ENCODE measurements around the gene C2orf76. TPM values are rescaled to one million over a fixed set of nuclear protein-coding genes. Genes with fewer than 3 reads are reported as not detected.

Gene C2orf76
- total RNA-seq, 1 donor from 2014 or later = not detected

DNA sequence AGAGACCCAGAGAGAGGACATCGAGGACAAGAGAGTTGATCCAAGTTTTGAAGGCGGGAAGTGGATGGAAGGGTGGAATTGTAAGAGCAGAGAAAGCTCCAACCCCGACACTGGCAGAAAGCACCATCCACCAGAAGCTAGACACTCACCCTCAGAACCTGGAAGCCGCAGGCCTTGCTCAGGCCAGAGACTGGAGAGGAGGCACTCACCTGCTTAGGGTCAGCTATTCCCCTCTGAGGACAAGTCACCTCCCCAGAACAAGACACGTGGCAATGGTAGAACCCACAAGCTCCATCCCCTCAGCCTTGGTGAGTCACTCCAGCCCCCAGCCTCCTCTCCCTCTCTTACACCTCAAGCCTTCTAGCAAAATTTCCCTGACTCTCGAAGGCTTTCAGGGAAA lies 78.1 kb downstream of the C2orf76 start:
- DNase-seq (ENCODE audit: low spot score in 2 of 2) = no peak
- no peak for TF ChIP-seq CTCF (IDR thresholded peaks at IDR 0.05)
- Histone ChIP-seq H3K4me1 (no peaks in the 10 kb centered on the region), H3K9me3 (no peaks in the 10 kb centered on the region), H3K27ac (no peak overlapping the region), H3K27me3 (no peaks in the 10 kb centered on the region), H3K4me3 (no peak overlapping the region), H3K36me3 (peaks cover 0 to 4% of the 10 kb centered on the region in 2 donors)
- intact Hi-C loops (cut with DNase I) = no loop called here

- no peak overlapping the region for H3K4me3 ChIP-seq
- peaks cover 0 to 4% of the 10 kb centered on the region in 2 donors for H3K36me3 ChIP-seq
- TF ChIP-seq CTCF (IDR thresholded peaks at IDR 0.05) = no peak
- H3K4me1 ChIP-seq = no peaks in the 10 kb centered on the region
- intact Hi-C loops (cut with DNase I) = no loop called here
- H3K9me3 ChIP-seq = no peaks in the 10 kb centered on the region
- H3K27me3 ChIP-seq = no peaks in the 10 kb centered on the region
- DNase-seq (ENCODE audit: low spot score in 2 of 2) = no peak
- H3K27ac ChIP-seq = no peak overlapping the region
Observed at GRCh38 chr2:119286661-119287060, 80.0 kb downstream of the C2orf76 start.

DNA sequence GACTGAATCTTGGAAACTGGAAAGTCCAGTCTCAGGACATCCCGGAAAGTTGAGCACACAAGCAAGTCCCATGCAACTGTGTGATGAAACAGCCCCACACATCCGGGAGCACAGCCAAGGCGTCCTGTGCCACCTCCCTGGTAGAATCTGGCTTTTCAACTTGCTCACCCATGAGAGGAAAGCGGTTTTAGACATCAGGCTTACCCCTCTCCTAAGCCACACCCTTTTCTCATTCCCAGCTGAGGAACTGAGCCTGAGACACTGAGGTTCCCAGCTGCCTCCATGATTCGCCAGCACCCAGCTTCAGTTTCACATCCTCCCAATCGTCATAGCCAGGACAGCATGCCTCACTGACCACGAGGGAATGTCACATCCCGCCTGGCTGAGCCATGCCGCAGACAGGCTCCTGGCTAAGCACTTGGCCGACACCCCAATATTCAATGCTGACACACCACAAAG lies 82.7 kb downstream of the C2orf76 start:
- Histone ChIP-seq H3K27me3 (no peaks in the 10 kb centered on the region), H3K4me3 (no peak overlapping the region), H3K9me3 (no peaks in the 10 kb centered on the region), H3K4me1 (no peaks in the 10 kb centered on the region), H3K27ac (no peak overlapping the region), H3K36me3 (peaks cover 0 to 4% of the 10 kb centered on the region in 2 donors)
- intact Hi-C loops (cut with DNase I) = no loop called here
- peak; percentile 69 to 79 for DNase-seq (ENCODE audit: low spot score in 2 of 2)
- TF ChIP-seq CTCF (IDR thresholded peaks at IDR 0.05) = no peak

DNA sequence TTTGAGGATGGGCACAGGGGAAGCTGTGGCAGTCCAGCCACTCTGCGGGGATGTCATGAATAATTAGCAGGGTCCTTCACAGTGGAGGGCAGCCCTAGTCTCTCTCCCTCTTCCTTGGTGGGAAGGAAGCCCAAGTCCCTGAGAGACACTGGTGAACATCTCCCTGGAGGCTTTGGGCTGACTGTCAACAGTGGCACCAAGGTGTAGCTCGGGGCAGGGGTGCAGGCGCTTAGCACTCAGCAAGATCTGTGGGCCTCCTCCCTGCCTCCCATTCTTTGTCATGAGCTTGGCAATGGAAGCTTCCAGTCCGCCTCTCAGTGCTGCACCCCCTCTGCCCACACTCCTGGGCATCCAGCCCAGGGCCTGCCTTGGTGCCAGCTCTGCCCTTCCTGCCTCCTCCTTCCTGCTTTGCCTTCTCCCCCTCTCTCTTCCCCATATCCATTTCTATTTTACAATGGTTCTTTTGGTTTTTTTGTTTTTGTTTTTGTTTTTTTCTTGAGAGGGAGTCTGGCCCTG lies 83.6 kb downstream of the C2orf76 start:
- intact Hi-C loops (cut with DNase I) = no loop called here
- no peaks in the 10 kb centered on the region for H3K27me3 ChIP-seq
- no peak overlapping the region for H3K4me3 ChIP-seq
- H3K27ac ChIP-seq = peak overlapping the region in 1 of 2 donors; percentile 14
- no peaks in the 10 kb centered on the region for H3K9me3 ChIP-seq
- TF ChIP-seq CTCF (IDR thresholded peaks at IDR 0.05) = no peak
- no peak for DNase-seq (ENCODE audit: low spot score in 2 of 2)
- H3K4me1 ChIP-seq = no peaks in the 10 kb centered on the region
- peaks cover 0 to 4% of the 10 kb centered on the region in 2 donors for H3K36me3 ChIP-seq

DNA sequence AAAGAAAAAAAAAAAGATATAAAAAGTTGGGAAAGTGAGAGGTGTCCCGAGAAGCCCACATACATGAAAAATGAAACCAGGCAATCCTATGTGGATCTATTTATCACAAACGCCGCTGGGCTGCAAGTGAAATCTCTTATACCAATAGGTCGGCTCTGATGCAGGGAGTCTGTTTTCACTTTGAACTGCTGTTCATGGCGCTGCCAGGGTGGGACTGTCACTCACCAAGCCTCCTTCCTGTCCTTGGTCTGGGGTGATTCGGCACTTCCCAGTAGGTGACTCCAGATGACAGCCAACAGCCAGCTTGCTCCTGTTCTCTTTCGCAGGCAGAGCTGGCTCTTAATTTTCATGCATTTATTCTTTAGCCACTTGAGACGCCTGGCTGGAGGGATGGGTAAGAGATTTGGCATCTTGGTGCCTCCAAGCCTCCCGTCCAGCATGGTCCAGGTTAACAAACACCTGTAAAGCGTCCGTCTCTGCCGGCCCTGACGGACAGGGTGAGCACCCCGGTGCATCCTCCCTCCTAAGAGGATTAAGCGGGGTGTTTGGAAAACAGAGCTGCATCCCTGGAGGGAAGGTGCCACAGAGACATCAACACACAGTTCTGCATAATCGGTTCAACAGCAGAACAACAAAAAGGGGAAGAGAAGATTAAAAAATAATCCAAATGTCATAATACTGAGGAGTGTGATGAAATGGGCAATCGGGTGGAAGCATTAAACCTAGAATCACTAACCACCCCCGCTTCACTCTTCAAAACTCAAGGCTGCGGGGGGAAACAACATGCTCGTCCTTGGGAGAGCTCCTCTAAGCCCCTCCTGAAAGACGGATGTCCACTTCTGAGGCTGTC lies 84.3 kb downstream of the C2orf76 start:
- H3K4me1 ChIP-seq = no peaks in the 10 kb centered on the region
- peak overlapping the region in 1 of 2 donors; percentile 14 for H3K27ac ChIP-seq
- intact Hi-C loops (cut with DNase I) = no loop called here
- DNase-seq (ENCODE audit: low spot score in 2 of 2) = no peak
- TF ChIP-seq CTCF (IDR thresholded peaks at IDR 0.05) = no peak
- no peaks in the 10 kb centered on the region for H3K9me3 ChIP-seq
- no peaks in the 10 kb centered on the region for H3K27me3 ChIP-seq
- H3K36me3 ChIP-seq = peaks cover 0 to 4% of the 10 kb centered on the region in 2 donors
- H3K4me3 ChIP-seq = no peak overlapping the region
